ENCODE results near the gene PDIA5. TPM values are rescaled to one million over a fixed set of nuclear protein-coding genes. Genes with fewer than 3 reads are reported as not detected.

The PDIA5 gene
- total RNA-seq, 2 donors from 2014 or later, result 36.5 to 40.1 TPM

DNA sequence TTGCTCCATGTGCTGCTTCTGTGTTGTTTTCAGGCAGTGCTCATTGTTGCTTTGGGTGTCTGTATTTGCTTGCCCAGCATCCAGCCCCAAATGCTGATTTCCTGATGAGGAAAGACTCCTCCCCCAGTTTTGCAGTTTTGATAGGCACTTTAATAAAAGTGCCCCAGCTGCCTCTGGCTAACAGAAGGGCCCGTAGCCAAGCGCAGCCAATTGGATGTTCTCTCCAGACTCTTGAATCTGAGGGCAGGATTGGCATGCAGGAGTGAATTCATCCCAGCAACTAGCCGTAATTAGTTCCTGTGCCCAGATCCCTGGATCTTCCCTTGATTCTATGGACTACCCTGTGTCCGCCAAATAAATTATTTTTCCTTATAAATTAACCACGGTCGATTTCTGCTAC, 24.4 kb upstream of the PDIA5 start:
- Histone ChIP-seq H3K4me3 (no peak overlapping the region), H3K9me3 (no peaks in the 10 kb centered on the region), H3K27ac (no peak overlapping the region), H3K27me3 (no peaks in the 10 kb centered on the region), H3K9ac (ENCODE audit: low read depth in 2 of 2, low read length in 2 of 2) (no peak overlapping the region), H3K4me1 (no peaks in the 10 kb centered on the region), H3K36me3 (no peaks in the 10 kb centered on the region)
- TF ChIP-seq, protein P1, sequence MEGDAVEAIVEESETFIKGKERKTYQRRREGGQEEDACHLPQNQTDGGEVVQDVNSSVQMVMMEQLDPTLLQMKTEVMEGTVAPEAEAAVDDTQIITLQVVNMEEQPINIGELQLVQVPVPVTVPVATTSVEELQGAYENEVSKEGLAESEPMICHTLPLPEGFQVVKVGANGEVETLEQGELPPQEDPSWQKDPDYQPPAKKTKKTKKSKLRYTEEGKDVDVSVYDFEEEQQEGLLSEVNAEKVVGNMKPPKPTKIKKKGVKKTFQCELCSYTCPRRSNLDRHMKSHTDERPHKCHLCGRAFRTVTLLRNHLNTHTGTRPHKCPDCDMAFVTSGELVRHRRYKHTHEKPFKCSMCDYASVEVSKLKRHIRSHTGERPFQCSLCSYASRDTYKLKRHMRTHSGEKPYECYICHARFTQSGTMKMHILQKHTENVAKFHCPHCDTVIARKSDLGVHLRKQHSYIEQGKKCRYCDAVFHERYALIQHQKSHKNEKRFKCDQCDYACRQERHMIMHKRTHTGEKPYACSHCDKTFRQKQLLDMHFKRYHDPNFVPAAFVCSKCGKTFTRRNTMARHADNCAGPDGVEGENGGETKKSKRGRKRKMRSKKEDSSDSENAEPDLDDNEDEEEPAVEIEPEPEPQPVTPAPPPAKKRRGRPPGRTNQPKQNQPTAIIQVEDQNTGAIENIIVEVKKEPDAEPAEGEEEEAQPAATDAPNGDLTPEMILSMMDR (IDR thresholded peaks at IDR 0.05), result no peak
- intact Hi-C loops (cut with DNase I), result no loop called here
- no peak for DNase-seq

GRCh38 chr3:123044981-123045763, 21.7 kb upstream of the PDIA5 start:
- Histone ChIP-seq H3K9ac (ENCODE audit: low read depth in 2 of 2, low read length in 2 of 2) (no peak overlapping the region), H3K9me3 (no peaks in the 10 kb centered on the region), H3K27ac (no peak overlapping the region), H3K4me3 (no peak overlapping the region), H3K27me3 (no peaks in the 10 kb centered on the region), H3K36me3 (no peaks in the 10 kb centered on the region), H3K4me1 (no peaks in the 10 kb centered on the region)
- no peak for DNase-seq
- intact Hi-C loops (cut with DNase I), result no loop called here
- TF ChIP-seq, protein P1 (IDR thresholded peaks at IDR 0.05), result no peak

DNA sequence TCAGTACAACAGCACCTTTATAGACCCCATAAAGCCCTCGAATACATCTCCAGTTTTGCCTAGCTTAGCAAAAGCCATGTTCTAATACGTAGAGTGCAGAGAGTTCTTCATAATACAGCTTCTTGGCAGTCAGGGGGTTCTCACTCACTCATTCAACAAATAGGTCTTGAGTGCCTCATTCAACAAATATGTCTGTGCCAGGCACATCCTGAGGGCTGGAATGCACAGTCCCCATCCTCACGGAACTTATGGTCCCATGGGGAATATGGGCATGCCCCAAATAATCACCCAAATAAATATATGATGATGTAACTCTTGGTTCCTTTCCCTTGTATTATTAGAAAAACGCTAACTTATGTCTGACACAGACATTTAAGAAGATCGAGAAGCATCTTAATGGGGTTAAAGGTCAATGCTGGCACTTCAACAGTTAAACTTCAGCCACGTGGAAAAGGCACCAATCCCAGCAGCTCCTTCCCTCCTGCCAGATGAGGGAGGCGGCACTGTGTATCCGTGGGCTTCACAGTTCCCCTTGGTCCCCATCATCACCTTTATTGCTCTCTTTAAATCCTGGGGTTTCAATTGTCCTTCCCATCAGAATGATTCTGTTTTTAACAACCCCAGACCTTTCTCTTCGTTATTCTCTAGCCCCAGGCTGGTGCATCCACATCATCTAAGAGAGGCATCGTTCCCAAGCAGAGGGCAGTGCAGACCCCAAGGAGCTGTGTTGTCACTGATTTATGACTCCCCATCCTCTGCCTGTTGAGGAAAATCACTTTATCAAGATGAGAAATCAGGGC, 20.4 kb upstream of the PDIA5 start:
- DNase-seq, result no peak
- no peak overlapping the region for H3K27ac ChIP-seq
- no peaks in the 10 kb centered on the region for H3K9me3 ChIP-seq
- no peak overlapping the region for H3K4me3 ChIP-seq
- H3K27me3 ChIP-seq, result no peaks in the 10 kb centered on the region
- no peaks in the 10 kb centered on the region for H3K36me3 ChIP-seq
- TF ChIP-seq, protein P1 (IDR thresholded peaks at IDR 0.05), result no peak
- no peaks in the 10 kb centered on the region for H3K4me1 ChIP-seq
- H3K9ac ChIP-seq (ENCODE audit: low read depth in 2 of 2, low read length in 2 of 2), result no peak overlapping the region
- intact Hi-C loops (cut with DNase I), result no loop called here

- intact Hi-C loops (cut with DNase I), result no loop called here
- no peak for DNase-seq
- Histone ChIP-seq H3K9ac (ENCODE audit: low read depth in 2 of 2, low read length in 2 of 2) (no peak overlapping the region), H3K4me3 (no peak overlapping the region), H3K9me3 (no peaks in the 10 kb centered on the region), H3K27ac (no peak overlapping the region), H3K27me3 (no peaks in the 10 kb centered on the region), H3K4me1 (no peaks in the 10 kb centered on the region), H3K36me3 (no peaks in the 10 kb centered on the region)
- TF ChIP-seq, protein P1 (IDR thresholded peaks at IDR 0.05), result no peak
These were observed 19.8 kb upstream of the PDIA5 start for GRCh38 chr3:123047062-123047319.

DNA sequence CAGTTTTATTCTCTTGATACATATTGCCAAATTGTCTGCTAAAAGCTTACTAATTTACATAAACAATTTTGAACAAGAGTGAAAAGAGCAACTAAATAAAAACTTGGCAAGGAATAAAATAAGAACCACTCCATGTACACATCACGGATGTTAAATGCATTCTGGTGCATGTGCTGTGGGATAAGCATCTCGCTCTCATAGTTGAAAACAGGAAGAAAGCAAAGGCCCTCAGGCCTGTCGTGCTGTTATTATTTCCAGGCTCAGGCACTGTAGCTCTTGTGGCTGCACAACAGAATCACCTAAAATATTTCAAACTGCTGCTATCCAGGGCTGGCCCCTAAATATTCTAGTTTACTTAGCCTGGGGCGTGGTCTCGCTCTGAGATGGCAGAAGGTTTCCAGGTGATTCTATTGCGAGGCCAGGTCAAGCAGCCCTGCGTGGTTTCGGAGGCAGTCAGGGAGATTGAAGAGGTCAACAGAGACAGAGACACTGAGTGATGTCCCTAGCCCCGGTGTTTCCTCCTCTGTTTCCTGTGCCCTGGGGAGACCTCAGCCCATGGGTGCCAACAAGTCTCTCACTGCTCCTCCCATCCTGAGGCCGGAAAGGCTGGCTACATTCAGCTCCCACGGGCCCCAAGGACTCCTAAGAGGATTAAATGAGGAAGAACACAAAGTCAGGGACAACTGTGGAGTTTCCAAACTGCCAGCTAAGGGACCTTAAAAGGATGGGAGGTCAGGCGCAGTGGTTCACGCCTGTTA, 18.2 kb upstream of the PDIA5 start:
- Histone ChIP-seq H3K27ac (no peak overlapping the region), H3K9ac (ENCODE audit: low read depth in 2 of 2, low read length in 2 of 2) (no peak overlapping the region), H3K4me3 (no peak overlapping the region), H3K27me3 (no peaks in the 10 kb centered on the region), H3K9me3 (no peaks in the 10 kb centered on the region), H3K4me1 (no peaks in the 10 kb centered on the region), H3K36me3 (no peaks in the 10 kb centered on the region)
- intact Hi-C loops (cut with DNase I), result no loop called here
- TF ChIP-seq, protein P1 (IDR thresholded peaks at IDR 0.05), result no peak
- DNase-seq, result no peak

All from colonic mucosa (tissue), 4 donors.